ENCODE measurements around the gene RASAL2.
"Not testable (repeated sequence)": the region's sequence is repeated elsewhere in the genome, so short reads cannot be mapped to it uniquely, and the experiment has no call there.

The RASAL2 gene

DNA sequence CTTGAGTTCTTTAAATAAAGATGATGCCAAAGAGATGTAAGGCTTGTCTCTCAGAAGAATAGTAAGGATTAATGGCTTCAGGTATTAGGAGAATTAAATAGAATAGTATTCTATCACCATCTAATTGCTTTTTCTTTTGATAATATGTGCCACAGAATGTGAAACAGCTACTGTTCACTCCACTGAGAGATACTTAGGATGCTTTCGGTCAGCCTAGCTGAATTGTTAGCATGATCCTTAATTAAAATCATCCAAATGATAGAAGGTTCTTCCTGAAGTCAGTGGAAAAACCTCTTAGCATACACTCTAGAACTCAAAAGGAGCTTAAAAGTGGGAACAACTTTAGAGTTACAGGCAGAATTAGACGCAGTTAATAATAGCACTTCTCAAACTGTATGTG lies 97.0 kb downstream of the RASAL2 start:
- Histone ChIP-seq H3K4me1 (ENCODE audit: insufficient read depth, poor library complexity, severe bottlenecking) (peaks cover 24% of the 10 kb centered on the region), H3K36me3 (ENCODE audit: low read depth) (no peaks in the 10 kb centered on the region; the same call in 1 of the 2 replicates), H3K27ac (ENCODE audit: poor library complexity, severe bottlenecking) (no peak overlapping the region), H3K9me3 (ENCODE audit: severe bottlenecking) (no peaks in the 10 kb centered on the region), H3K4me3 (ENCODE audit: severe bottlenecking) (no peak overlapping the region), H3K27me3 (ENCODE audit: insufficient read depth, poor library complexity, severe bottlenecking) (no peaks in the 10 kb centered on the region)
- no peak for DNase-seq (ENCODE audit: low spot score)
- no peak for ATAC-seq (ENCODE audit: low read depth)
- TF ChIP-seq, protein P1, sequence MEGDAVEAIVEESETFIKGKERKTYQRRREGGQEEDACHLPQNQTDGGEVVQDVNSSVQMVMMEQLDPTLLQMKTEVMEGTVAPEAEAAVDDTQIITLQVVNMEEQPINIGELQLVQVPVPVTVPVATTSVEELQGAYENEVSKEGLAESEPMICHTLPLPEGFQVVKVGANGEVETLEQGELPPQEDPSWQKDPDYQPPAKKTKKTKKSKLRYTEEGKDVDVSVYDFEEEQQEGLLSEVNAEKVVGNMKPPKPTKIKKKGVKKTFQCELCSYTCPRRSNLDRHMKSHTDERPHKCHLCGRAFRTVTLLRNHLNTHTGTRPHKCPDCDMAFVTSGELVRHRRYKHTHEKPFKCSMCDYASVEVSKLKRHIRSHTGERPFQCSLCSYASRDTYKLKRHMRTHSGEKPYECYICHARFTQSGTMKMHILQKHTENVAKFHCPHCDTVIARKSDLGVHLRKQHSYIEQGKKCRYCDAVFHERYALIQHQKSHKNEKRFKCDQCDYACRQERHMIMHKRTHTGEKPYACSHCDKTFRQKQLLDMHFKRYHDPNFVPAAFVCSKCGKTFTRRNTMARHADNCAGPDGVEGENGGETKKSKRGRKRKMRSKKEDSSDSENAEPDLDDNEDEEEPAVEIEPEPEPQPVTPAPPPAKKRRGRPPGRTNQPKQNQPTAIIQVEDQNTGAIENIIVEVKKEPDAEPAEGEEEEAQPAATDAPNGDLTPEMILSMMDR (IDR thresholded peaks at IDR 0.05; ENCODE audit: poor library complexity, severe bottlenecking) = no peak

DNA sequence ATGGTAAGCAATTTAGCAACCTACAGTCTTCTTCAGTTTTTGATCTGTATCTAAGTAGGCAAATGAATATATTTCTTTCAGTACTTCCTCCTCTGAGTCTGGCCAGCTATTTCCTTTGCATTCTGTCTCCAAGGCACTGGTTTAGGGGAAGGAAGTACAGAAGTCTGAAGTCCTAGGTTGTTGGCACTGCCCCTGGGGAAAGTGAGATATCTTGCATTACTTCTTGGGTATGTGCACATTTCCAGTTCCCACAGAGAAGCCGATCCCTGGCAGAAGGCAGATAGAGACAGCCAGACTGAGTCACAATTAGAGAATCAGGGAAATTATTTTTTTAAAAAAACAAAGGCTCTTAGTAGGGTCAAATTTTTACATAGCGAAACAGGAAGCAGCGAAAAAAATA lies 98.8 kb downstream of the RASAL2 start:
- Histone ChIP-seq H3K9me3 (ENCODE audit: severe bottlenecking) (no peaks in the 10 kb centered on the region), H3K4me3 (ENCODE audit: severe bottlenecking) (no peak overlapping the region), H3K4me1 (ENCODE audit: insufficient read depth, poor library complexity, severe bottlenecking) (peaks cover 30% of the 10 kb centered on the region), H3K27me3 (ENCODE audit: insufficient read depth, poor library complexity, severe bottlenecking) (no peaks in the 10 kb centered on the region), H3K27ac (ENCODE audit: poor library complexity, severe bottlenecking) (peak overlapping the region; percentile 68), H3K36me3 (ENCODE audit: low read depth) (no peaks in the 10 kb centered on the region; the same call in 1 of the 2 replicates)
- TF ChIP-seq, protein P1 (IDR thresholded peaks at IDR 0.05; ENCODE audit: poor library complexity, severe bottlenecking) = no peak
- no peak for DNase-seq (ENCODE audit: low spot score)
- peak; percentile 82 for ATAC-seq (ENCODE audit: low read depth)

DNA sequence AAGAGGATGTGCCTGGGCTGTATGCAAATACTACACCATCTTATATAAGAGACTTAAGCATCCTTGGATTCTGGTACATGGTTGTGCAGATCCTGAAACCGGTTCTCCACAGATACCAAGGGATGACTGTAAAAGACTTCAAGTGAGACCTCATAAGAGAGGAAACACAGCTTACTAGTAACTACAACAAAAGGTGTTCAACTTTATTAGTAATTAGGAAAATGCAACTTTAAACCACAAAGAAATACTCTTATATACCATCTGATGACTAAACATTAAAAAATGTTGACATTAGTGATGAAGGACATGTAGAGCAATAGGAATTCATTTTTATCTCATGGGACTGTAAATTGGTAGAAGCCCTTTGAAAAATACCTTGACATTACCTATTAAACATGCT lies 102.7 kb downstream of the RASAL2 start:
- Histone ChIP-seq H3K9me3 (ENCODE audit: severe bottlenecking) (peaks cover 4% of the 10 kb centered on the region), H3K27me3 (ENCODE audit: insufficient read depth, poor library complexity, severe bottlenecking) (no peaks in the 10 kb centered on the region), H3K27ac (ENCODE audit: poor library complexity, severe bottlenecking) (no peak overlapping the region), H3K4me1 (ENCODE audit: insufficient read depth, poor library complexity, severe bottlenecking) (peaks cover 27% of the 10 kb centered on the region), H3K4me3 (ENCODE audit: severe bottlenecking) (no peak overlapping the region), H3K36me3 (ENCODE audit: low read depth) (no peaks in the 10 kb centered on the region; the same call in 1 of the 2 replicates)
- DNase-seq (ENCODE audit: low spot score) = no peak
- no peak for ATAC-seq (ENCODE audit: low read depth)
- TF ChIP-seq, protein P1 (IDR thresholded peaks at IDR 0.05; ENCODE audit: poor library complexity, severe bottlenecking) = no peak

DNA sequence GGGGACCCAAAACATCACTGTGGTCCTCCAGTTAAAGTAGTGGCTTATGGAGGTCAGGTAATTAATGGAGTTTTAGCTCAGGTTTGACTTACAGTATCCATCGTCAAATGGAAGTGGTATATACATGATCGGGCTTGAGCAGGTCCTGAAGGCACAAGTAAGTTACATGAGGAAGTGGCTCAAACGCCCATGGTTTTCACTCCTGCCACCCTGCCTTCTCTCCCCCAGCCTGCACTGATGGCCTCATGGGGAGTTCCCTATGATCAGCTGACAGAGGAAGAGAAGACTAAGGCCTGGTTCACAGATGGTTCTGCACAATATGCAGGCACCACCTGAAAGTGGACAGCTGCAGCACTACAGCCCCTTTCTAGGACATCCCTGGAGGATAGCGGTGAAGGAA lies 108.2 kb downstream of the RASAL2 start:
- not testable (repeated sequence) for H3K27ac ChIP-seq (ENCODE audit: poor library complexity, severe bottlenecking); H3K9me3 ChIP-seq (ENCODE audit: severe bottlenecking); DNase-seq (ENCODE audit: low spot score); H3K27me3 ChIP-seq (ENCODE audit: insufficient read depth, poor library complexity, severe bottlenecking); ATAC-seq (ENCODE audit: low read depth); H3K4me1 ChIP-seq (ENCODE audit: insufficient read depth, poor library complexity, severe bottlenecking); H3K36me3 ChIP-seq (ENCODE audit: low read depth); H3K4me3 ChIP-seq (ENCODE audit: severe bottlenecking)

DNA sequence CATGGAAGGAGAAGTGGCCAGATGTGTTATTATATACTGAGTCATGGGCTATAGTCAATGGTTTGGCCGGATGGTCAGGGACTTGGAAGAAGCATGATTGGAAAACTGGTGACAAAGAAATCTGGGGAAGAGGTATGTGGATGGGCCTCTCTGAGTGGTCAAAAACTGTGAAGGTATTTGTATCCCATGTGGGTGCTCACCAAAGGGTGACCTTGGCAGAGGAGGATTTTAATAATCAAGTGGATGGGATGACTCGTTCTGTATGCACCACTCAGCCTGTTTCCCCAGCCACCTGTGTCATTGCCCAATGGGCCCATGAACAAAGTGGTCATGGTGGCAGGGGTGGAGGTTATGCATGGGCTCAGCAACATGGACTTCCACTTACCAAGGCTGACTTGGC lies 108.6 kb downstream of the RASAL2 start:
- H3K9me3 ChIP-seq (ENCODE audit: severe bottlenecking); H3K27ac ChIP-seq (ENCODE audit: poor library complexity, severe bottlenecking); H3K4me3 ChIP-seq (ENCODE audit: severe bottlenecking); H3K27me3 ChIP-seq (ENCODE audit: insufficient read depth, poor library complexity, severe bottlenecking); ATAC-seq (ENCODE audit: low read depth); H3K36me3 ChIP-seq (ENCODE audit: low read depth); H3K4me1 ChIP-seq (ENCODE audit: insufficient read depth, poor library complexity, severe bottlenecking); DNase-seq (ENCODE audit: low spot score): not testable (repeated sequence)

DNA sequence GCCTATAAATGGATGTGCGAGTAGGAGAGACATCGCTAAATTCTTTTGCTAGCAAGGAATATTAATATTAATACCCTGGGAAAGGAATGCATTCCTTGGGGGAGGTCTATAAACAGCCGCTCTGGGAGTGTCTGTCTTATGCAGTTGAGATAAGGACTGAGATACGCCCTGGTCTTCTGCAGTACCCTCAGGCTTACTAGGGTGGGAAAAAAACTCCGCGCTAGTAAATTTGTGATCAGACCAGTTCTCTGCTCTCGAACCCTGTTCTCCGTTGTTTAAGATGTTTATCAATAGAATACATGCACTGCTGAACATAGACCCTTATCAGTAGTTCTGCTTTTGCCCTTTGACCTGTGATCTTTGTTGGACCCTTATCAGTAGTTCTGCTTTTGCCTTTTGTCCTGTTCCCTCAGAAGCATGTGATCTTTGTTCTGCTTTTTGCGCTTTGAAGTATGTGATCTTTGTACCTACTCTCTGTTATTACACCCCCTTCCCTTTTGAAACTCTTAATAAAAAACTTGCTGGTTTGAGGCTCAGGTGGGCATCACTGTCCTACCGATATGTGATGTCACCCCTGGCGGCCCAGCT lies 114.5 kb downstream of the RASAL2 start:
- H3K27me3 ChIP-seq (ENCODE audit: insufficient read depth, poor library complexity, severe bottlenecking); H3K36me3 ChIP-seq (ENCODE audit: low read depth); H3K4me3 ChIP-seq (ENCODE audit: severe bottlenecking); H3K4me1 ChIP-seq (ENCODE audit: insufficient read depth, poor library complexity, severe bottlenecking); H3K27ac ChIP-seq (ENCODE audit: poor library complexity, severe bottlenecking); ATAC-seq (ENCODE audit: low read depth); DNase-seq (ENCODE audit: low spot score): not testable (repeated sequence)
- H3K9me3 ChIP-seq (ENCODE audit: severe bottlenecking) = peaks cover 12% of the 10 kb centered on the region
